Cardiac muscle cell (in vitro differentiated cells and primary cell): ENCODE measurements around the gene MAT2B. TPM values are rescaled to one million over a fixed set of nuclear protein-coding genes. Genes with fewer than 3 reads are reported as not detected.

Experiments
- DNase-seq, 2 donors: peaks; one replicate each; pipeline versions ENCODE4 v3.0.0 to v3.0.0-alpha.2; 2010 to 2017; ENCODE audit warnings: low read depth in 1 of 2, low spot score in 1 of 2
- H3K27ac ChIP-seq: fragments of 200-600 bp; sonication (generic); 2 replicates; pipeline ENCODE4 v1.5.1; 2016
- H3K27me3 ChIP-seq: fragments of 200-600 bp; sonication (generic); 2 replicates; pipeline ENCODE4 v1.6.0; 2016; ENCODE audit warnings: control low read depth
- H3K36me3 ChIP-seq: fragments of 200-600 bp; sonication (generic); 2 replicates; pipeline ENCODE4 v1.5.1; 2016; ENCODE audit warnings: control low read depth
- H3K4me1 ChIP-seq: fragments of 200-600 bp; sonication (generic); 2 replicates; pipeline ENCODE4 v1.8.1; 2017; ENCODE audit warnings: low read depth, mild to moderate bottlenecking, mixed run types
- H3K4me3 ChIP-seq: fragments of 200-600 bp; sonication (generic); 2 replicates; pipeline ENCODE4 v1.5.1; 2016; ENCODE audit warnings: mild to moderate bottlenecking
- H3K9me3 ChIP-seq: fragments of 200-600 bp; sonication (generic); 2 replicates; pipeline ENCODE4 v1.5.1; 2017; ENCODE audit warnings: low read depth, mild to moderate bottlenecking, control low read depth
- polyA plus RNA-seq: library from polyadenylated mRNA; unstranded; fragments of >200 nt; fragmentation: Nextera tagmentation; extraction: Ambion mirVana; gene quantifications from 2 replicates; pipeline ENCODE4 v1.2.1, GENCODE V29; 2016
- total RNA-seq: library from RNA; depleted of rRNA; stranded (reverse); fragments of >200 nt; gene quantifications from 2 replicates; pipeline ENCODE4 v1.2.3, GENCODE V29; 2016
- TF ChIP-seq, protein P1 (sequence below): IDR thresholded peaks from 2 replicates; pipeline ENCODE4 v1.5.1; 2012; ENCODE audit warnings: low read depth, mild to moderate bottlenecking, low read length

MAT2B gene
- total and polyA plus RNA-seq, 2 experiments from 2014 or later = 30.2 to 38.3 TPM

GRCh38 chr5:163459819-163460561, 45.4 kb upstream of the MAT2B start, which contains the start of gene NUDCD2:
NUDCD2 (minus strand) TSS chr5:163460102; CDS start chr5:163460050, 52 bp downstream.
- peak within 1 kb of the TSS; percentile 51 for H3K4me3 ChIP-seq
- no peaks in the 10 kb centered on the region for H3K27me3 ChIP-seq
- peak; percentile 97 to 99 for DNase-seq
- H3K9me3 ChIP-seq = no peaks in the 10 kb centered on the region
- H3K27ac ChIP-seq = peak within 1 kb of the TSS; percentile 98
- H3K36me3 ChIP-seq = no peaks in the 10 kb centered on the region
- peaks cover 11% of the 10 kb centered on the region for H3K4me1 ChIP-seq
- TF ChIP-seq, protein P1, sequence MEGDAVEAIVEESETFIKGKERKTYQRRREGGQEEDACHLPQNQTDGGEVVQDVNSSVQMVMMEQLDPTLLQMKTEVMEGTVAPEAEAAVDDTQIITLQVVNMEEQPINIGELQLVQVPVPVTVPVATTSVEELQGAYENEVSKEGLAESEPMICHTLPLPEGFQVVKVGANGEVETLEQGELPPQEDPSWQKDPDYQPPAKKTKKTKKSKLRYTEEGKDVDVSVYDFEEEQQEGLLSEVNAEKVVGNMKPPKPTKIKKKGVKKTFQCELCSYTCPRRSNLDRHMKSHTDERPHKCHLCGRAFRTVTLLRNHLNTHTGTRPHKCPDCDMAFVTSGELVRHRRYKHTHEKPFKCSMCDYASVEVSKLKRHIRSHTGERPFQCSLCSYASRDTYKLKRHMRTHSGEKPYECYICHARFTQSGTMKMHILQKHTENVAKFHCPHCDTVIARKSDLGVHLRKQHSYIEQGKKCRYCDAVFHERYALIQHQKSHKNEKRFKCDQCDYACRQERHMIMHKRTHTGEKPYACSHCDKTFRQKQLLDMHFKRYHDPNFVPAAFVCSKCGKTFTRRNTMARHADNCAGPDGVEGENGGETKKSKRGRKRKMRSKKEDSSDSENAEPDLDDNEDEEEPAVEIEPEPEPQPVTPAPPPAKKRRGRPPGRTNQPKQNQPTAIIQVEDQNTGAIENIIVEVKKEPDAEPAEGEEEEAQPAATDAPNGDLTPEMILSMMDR = peak; percentile 22

- DNase-seq = peak; percentile 32 to 60
Measured at GRCh38 chr5:163460562-163461171, 44.8 kb upstream of the MAT2B start, which contains the start of gene HMMR. HMMR (plus strand) TSS chr5:163460632; CDS start chr5:163460693, 61 bp downstream.

GRCh38 chr5:163463063-163463435, 42.4 kb upstream of the MAT2B start:
- H3K4me3 ChIP-seq = no peak overlapping the region
- H3K9me3 ChIP-seq = no peaks in the 10 kb centered on the region
- TF ChIP-seq, protein P1 = no peak
- H3K4me1 ChIP-seq = peaks cover 7% of the 10 kb centered on the region
- H3K36me3 ChIP-seq = no peaks in the 10 kb centered on the region
- DNase-seq = no peak
- H3K27me3 ChIP-seq = no peaks in the 10 kb centered on the region
- H3K27ac ChIP-seq = no peak overlapping the region

More at GRCh38 chr5:163460562-163461171, 44.8 kb upstream of the MAT2B start, which contains the start of gene HMMR:
- Histone ChIP-seq H3K27ac (peak within 1 kb of the TSS; percentile 98), H3K9me3 (no peaks in the 10 kb centered on the region), H3K36me3 (no peaks in the 10 kb centered on the region), H3K4me1 (peaks cover 11% of the 10 kb centered on the region), H3K27me3 (no peaks in the 10 kb centered on the region), H3K4me3 (peak within 1 kb of the TSS; percentile 51)
- TF ChIP-seq, protein P1 = no peak

GRCh38 chr5:163467682-163468081, 37.7 kb upstream of the MAT2B start:
- Histone ChIP-seq H3K27me3 (no peaks in the 10 kb centered on the region), H3K9me3 (no peaks in the 10 kb centered on the region), H3K4me3 (no peak overlapping the region), H3K36me3 (peaks cover 7% of the 10 kb centered on the region), H3K27ac (no peak overlapping the region), H3K4me1 (no peaks in the 10 kb centered on the region)
- TF ChIP-seq, protein P1 = no peak
- DNase-seq = no peak

- Histone ChIP-seq H3K27me3 (no peaks in the 10 kb centered on the region), H3K4me1 (no peaks in the 10 kb centered on the region)
- TF ChIP-seq, protein P1 = peak; percentile 25
Measured at GRCh38 chr5:163473635-163474243, 31.7 kb upstream of the MAT2B start.

More at GRCh38 chr5:163473635-163474243, 31.7 kb upstream of the MAT2B start:
- Histone ChIP-seq H3K9me3 (no peaks in the 10 kb centered on the region), H3K36me3 (peaks cover 14% of the 10 kb centered on the region), H3K4me3 (no peak overlapping the region), H3K27ac (no peak overlapping the region)
- DNase-seq = peak in 1 of 2 donors; percentile 25
